ENCODE data around the gene GRIK4.
"Not testable (repeated sequence)": the region's sequence is repeated elsewhere in the genome, so short reads cannot be mapped to it uniquely, and the experiment has no call there.

GRIK4 gene

GRCh38 chr11:120618399-120618798 lies 106.9 kb downstream of the GRIK4 start:
- H3K36me3 ChIP-seq (ENCODE audit: insufficient read depth, low read length) = no peaks in the 10 kb centered on the region
- H3K4me1 ChIP-seq (ENCODE audit: insufficient read depth, low read length) = peaks cover 4% of the 10 kb centered on the region; the same call in 1 of the 2 replicates
- H3K9me3 ChIP-seq (ENCODE audit: control insufficient read depth, insufficient read depth, low read length) = peaks cover 28% of the 10 kb centered on the region
- no peak overlapping the region for H3K9ac ChIP-seq (ENCODE audit: low read depth, low read length)

GRCh38 chr11:120622189-120622875 lies 110.8 kb downstream of the GRIK4 start:
- Histone ChIP-seq H3K9me3 (ENCODE audit: control insufficient read depth, insufficient read depth, low read length) (peaks cover 20% of the 10 kb centered on the region), H3K4me1 (ENCODE audit: insufficient read depth, low read length) (no peaks in the 10 kb centered on the region), H3K9ac (ENCODE audit: low read depth, low read length) (no peak overlapping the region), H3K36me3 (ENCODE audit: insufficient read depth, low read length) (no peaks in the 10 kb centered on the region)

GRCh38 chr11:120624992-120625391 lies 113.4 kb downstream of the GRIK4 start:
- H3K4me1 ChIP-seq (ENCODE audit: insufficient read depth, low read length); H3K36me3 ChIP-seq (ENCODE audit: insufficient read depth, low read length); H3K9ac ChIP-seq (ENCODE audit: low read depth, low read length); H3K9me3 ChIP-seq (ENCODE audit: control insufficient read depth, insufficient read depth, low read length): not testable (repeated sequence)

GRCh38 chr11:120625565-120625964 lies 114.0 kb downstream of the GRIK4 start:
- Histone ChIP-seq H3K9ac (ENCODE audit: low read depth, low read length) (no peak overlapping the region), H3K36me3 (ENCODE audit: insufficient read depth, low read length) (no peaks in the 10 kb centered on the region), H3K9me3 (ENCODE audit: control insufficient read depth, insufficient read depth, low read length) (no peaks in the 10 kb centered on the region), H3K4me1 (ENCODE audit: insufficient read depth, low read length) (no peaks in the 10 kb centered on the region)

GRCh38 chr11:120626791-120627190 lies 115.2 kb downstream of the GRIK4 start:
- Histone ChIP-seq H3K9ac (ENCODE audit: low read depth, low read length) (no peak overlapping the region), H3K36me3 (ENCODE audit: insufficient read depth, low read length) (no peaks in the 10 kb centered on the region), H3K9me3 (ENCODE audit: control insufficient read depth, insufficient read depth, low read length) (no peaks in the 10 kb centered on the region), H3K4me1 (ENCODE audit: insufficient read depth, low read length) (no peaks in the 10 kb centered on the region)

- Histone ChIP-seq H3K4me1 (ENCODE audit: insufficient read depth, low read length) (no peaks in the 10 kb centered on the region), H3K9ac (ENCODE audit: low read depth, low read length) (no peak overlapping the region), H3K9me3 (ENCODE audit: control insufficient read depth, insufficient read depth, low read length) (no peaks in the 10 kb centered on the region), H3K36me3 (ENCODE audit: insufficient read depth, low read length) (no peaks in the 10 kb centered on the region)
These were observed 116.0 kb downstream of the GRIK4 start for GRCh38 chr11:120627327-120628163.

GRCh38 chr11:120629407-120630080 lies 118.0 kb downstream of the GRIK4 start:
- Histone ChIP-seq H3K9me3 (ENCODE audit: control insufficient read depth, insufficient read depth, low read length) (no peaks in the 10 kb centered on the region), H3K36me3 (ENCODE audit: insufficient read depth, low read length) (no peaks in the 10 kb centered on the region), H3K9ac (ENCODE audit: low read depth, low read length) (no peak overlapping the region), H3K4me1 (ENCODE audit: insufficient read depth, low read length) (no peaks in the 10 kb centered on the region; the same call in 1 of the 2 replicates)

GRCh38 chr11:120630122-120630521 lies 118.6 kb downstream of the GRIK4 start:
- H3K36me3 ChIP-seq (ENCODE audit: insufficient read depth, low read length) = no peaks in the 10 kb centered on the region
- H3K9ac ChIP-seq (ENCODE audit: low read depth, low read length) = no peak overlapping the region
- H3K4me1 ChIP-seq (ENCODE audit: insufficient read depth, low read length) = no peaks in the 10 kb centered on the region; the same call in 1 of the 2 replicates
- H3K9me3 ChIP-seq (ENCODE audit: control insufficient read depth, insufficient read depth, low read length) = no peaks in the 10 kb centered on the region

GRCh38 chr11:120632579-120632978 lies 121.0 kb downstream of the GRIK4 start:
- Histone ChIP-seq H3K9ac (ENCODE audit: low read depth, low read length) (no peak overlapping the region), H3K36me3 (ENCODE audit: insufficient read depth, low read length) (no peaks in the 10 kb centered on the region), H3K4me1 (ENCODE audit: insufficient read depth, low read length) (no peaks in the 10 kb centered on the region; the same call in 1 of the 2 replicates), H3K9me3 (ENCODE audit: control insufficient read depth, insufficient read depth, low read length) (no peaks in the 10 kb centered on the region)

GRCh38 chr11:120633616-120634393 lies 122.3 kb downstream of the GRIK4 start:
- H3K36me3 ChIP-seq (ENCODE audit: insufficient read depth, low read length) = no peaks in the 10 kb centered on the region

GRCh38 chr11:120634706-120635105 lies 123.2 kb downstream of the GRIK4 start:
- Histone ChIP-seq H3K4me1 (ENCODE audit: insufficient read depth, low read length) (no peaks in the 10 kb centered on the region; the same call in 1 of the 2 replicates), H3K9me3 (ENCODE audit: control insufficient read depth, insufficient read depth, low read length) (no peaks in the 10 kb centered on the region), H3K36me3 (ENCODE audit: insufficient read depth, low read length) (no peaks in the 10 kb centered on the region), H3K9ac (ENCODE audit: low read depth, low read length) (no peak overlapping the region)

More at GRCh38 chr11:120633616-120634393, 122.3 kb downstream of the GRIK4 start:
- H3K9me3 ChIP-seq (ENCODE audit: control insufficient read depth, insufficient read depth, low read length) = no peaks in the 10 kb centered on the region
- no peaks in the 10 kb centered on the region; the same call in 1 of the 2 replicates for H3K4me1 ChIP-seq (ENCODE audit: insufficient read depth, low read length)
- no peak overlapping the region for H3K9ac ChIP-seq (ENCODE audit: low read depth, low read length)

- Histone ChIP-seq H3K36me3 (ENCODE audit: insufficient read depth, low read length) (no peaks in the 10 kb centered on the region), H3K9me3 (ENCODE audit: control insufficient read depth, insufficient read depth, low read length) (no peaks in the 10 kb centered on the region), H3K4me1 (ENCODE audit: insufficient read depth, low read length) (no peaks in the 10 kb centered on the region; the same call in 1 of the 2 replicates)
These were observed 123.7 kb downstream of the GRIK4 start for GRCh38 chr11:120635136-120635810.

GRCh38 chr11:120637131-120637530 lies 125.6 kb downstream of the GRIK4 start:
- no peaks in the 10 kb centered on the region for H3K9me3 ChIP-seq (ENCODE audit: control insufficient read depth, insufficient read depth, low read length)
- H3K4me1 ChIP-seq (ENCODE audit: insufficient read depth, low read length) = peaks cover 3% of the 10 kb centered on the region; the same call in 1 of the 2 replicates
- H3K9ac ChIP-seq (ENCODE audit: low read depth, low read length) = no peak overlapping the region
- H3K36me3 ChIP-seq (ENCODE audit: insufficient read depth, low read length) = no peaks in the 10 kb centered on the region

More at GRCh38 chr11:120635136-120635810, 123.7 kb downstream of the GRIK4 start:
- no peak overlapping the region for H3K9ac ChIP-seq (ENCODE audit: low read depth, low read length)
